Activated CD4-positive, alpha-beta T cell treated with anti-CD3 and anti-CD28 coated beads for 1 hour (primary cell): ENCODE results near the gene GMDS.

Experiments used
- DNase-seq: peaks from one replicate; pipeline ENCODE4 v3.0.0-alpha.2; 2020

GMDS gene

GRCh38 chr6:1925743-1926430 lies 319.5 kb downstream of the GMDS start:
- no peak for DNase-seq

- DNase-seq: no peak
Observed at GRCh38 chr6:1923449-1923848, 322.0 kb downstream of the GMDS start.

GRCh38 chr6:1917626-1918371 lies 327.6 kb downstream of the GMDS start:
- no peak for DNase-seq

DNA sequence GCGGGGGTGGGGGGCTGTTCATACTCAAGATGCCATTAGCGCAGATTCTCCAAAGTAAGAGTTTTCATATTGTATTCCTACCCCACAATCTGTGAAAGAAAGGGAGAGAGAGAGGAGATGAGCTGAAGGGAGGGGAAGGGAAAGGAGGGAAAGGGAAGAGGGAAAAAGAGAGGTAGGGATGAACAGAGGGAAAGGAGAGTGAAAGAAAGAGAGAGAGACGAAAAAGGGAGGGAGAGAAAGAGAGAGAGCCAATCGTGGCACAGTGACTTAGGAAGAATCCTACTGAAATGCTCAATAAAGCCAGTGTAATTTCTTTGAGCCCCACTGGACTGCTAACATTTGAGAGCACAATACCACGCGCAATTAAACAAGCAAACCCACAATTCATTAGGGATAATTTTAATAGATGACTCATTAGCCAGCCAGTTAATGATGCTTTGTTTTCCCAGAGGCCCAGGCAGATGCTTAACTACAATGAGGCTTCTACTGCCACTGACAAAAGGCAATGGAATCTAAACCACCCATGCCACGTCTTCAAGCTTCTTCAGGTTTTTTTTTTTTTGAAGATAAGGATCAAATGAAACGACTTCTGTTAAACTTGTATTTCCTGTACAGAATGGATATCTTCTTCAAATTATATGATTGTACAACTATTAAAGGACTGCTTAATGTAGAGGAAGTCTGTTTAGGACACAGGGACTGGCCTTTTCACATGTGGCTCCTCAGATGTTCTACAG lies 328.9 kb downstream of the GMDS start:
- DNase-seq: no peak

DNA sequence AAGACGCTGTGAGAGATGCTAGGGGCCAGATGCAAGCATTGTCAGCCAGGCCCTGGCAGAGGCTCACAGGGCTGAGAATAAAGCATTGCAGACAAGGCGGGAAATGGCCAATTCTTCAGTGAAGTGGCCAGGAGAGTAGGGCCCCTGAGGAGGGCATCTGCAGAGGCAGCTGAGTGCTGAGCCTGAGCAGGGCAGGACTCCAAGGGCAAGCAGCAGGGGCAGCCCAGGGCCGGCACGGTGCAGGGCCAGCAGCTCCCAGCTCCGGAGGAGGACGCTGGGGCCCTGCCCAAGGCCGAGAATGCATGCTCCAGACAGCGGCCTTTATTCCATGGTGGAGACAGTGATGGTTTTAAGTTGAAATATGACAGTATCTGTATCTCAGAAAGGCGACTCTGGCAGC lies 330.2 kb downstream of the GMDS start:
- no peak for DNase-seq

- DNase-seq: no peak
Observed at GRCh38 chr6:1913577-1913976, 331.8 kb downstream of the GMDS start.

- DNase-seq: no peak
Observed at GRCh38 chr6:1912731-1913130, 332.7 kb downstream of the GMDS start.

GRCh38 chr6:1911474-1911873 lies 333.9 kb downstream of the GMDS start:
- no peak for DNase-seq

DNA sequence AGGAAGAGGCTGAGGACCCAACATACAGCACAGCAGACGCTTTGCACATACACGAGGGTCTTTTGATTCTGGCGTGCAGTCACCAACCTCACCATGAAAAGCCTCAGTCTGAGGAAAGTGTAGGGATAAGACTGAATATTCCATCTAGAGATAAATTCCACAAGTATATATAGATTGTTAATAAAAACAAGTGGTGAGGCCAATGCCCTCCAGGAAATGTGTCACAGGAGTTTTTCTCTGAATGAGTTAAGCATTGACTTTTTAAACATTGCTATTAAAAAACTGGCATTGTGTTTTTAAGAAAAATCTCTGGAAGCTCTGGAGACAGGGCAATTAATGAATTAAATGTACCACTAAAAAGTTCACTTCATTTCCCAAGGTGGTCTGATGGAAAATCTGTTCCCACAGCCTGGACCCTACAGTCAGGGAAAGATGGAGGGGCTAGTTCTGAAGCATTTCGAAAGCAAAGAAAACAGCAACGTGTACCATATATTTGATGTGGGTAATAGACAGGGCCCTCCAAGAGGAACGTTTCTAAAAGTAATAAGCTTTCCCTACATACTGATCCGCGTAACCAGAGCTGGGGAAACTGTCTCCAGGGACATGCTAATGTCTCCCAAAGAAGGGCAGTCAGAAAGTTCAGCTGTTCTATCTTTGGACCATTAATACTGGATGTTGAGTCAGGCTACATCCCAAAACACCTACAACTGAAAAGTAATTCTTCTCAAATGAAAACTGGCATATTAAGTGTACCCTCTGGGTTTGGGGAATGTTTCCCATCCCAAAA lies 334.6 kb downstream of the GMDS start:
- DNase-seq: no peak

GRCh38 chr6:1908784-1909183 lies 336.6 kb downstream of the GMDS start:
- DNase-seq: no peak

DNA sequence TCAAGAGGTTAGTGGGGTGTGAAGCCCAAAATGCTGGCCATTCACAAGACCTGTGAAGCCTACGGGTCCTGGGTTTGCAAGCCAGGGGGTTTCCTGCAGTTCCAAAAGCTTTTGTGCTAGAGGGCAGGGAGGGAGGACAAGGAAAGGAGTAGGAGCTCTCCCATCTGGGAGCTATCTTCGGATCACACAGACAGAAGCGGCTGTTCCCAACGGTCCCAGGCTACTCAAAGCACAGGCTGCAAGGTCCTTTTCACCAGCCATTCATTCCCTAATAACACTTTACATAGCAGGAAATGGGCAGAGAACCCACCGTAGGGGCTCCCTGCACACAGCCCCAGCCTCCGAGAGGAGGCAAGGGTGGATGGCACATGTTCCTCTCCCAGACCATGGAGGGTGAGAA lies 338.8 kb downstream of the GMDS start:
- no peak for DNase-seq

DNA sequence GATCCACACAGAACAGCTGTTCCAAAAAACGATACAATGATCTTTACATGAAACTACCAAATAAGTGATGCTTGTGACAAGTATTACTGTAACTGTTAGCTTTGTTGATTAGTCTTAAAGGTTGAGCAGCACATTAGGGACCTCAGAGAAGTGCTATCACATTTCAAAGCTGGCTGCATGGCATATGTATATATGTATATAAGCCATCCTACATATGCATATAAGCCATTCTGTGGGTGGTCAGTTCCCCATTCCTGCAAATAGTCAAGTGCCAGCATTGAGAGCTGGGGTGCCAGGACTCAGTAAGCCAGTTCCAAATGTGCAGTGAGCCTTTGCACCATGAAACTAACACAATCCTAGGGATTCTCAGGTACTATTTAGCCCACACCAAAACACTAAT lies 339.4 kb downstream of the GMDS start:
- no peak for DNase-seq

GRCh38 chr6:1904898-1905297 lies 340.5 kb downstream of the GMDS start:
- no peak for DNase-seq

DNA sequence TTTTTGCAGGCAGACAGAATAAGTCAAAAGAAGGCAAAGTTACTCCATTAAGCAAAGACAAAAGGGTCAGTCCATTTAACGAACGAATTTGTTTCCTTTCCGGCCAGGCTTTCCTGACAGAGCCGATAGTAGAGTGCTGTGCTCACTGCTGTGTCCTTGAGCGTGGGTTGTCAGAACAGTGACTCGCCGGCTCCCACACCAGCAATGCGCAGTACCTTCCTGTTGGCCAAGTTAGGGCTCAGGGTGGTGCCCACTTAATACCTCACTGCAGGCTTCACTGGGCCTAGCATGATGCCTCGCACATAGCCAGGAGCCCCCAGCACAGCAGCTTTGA lies 341.0 kb downstream of the GMDS start:
- no peak for DNase-seq

- no peak for DNase-seq
Observed at GRCh38 chr6:1903780-1904465, 341.5 kb downstream of the GMDS start.

GRCh38 chr6:1901556-1901955 lies 343.8 kb downstream of the GMDS start:
- DNase-seq: no peak

GRCh38 chr6:1896897-1897296 lies 348.5 kb downstream of the GMDS start:
- DNase-seq: no peak

DNA sequence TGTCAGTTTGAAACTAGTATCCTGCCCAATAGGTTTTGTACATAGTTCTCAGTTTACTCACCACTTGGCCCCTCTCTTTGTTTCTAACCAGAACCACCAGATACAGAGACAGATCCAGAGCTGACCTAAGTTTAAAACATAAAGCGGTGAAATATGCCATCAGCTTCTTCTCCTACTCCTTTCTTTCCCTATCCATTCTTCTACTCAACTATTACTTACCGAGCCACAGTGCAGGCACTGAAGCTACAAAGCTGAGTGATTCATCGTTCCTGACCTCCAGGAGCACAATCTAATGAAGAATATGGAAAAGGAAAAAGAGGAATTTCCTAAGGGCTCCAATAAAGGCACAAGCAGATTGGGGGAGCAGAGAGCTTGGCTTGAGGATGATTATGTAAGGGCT lies 349.7 kb downstream of the GMDS start:
- no peak for DNase-seq

DNA sequence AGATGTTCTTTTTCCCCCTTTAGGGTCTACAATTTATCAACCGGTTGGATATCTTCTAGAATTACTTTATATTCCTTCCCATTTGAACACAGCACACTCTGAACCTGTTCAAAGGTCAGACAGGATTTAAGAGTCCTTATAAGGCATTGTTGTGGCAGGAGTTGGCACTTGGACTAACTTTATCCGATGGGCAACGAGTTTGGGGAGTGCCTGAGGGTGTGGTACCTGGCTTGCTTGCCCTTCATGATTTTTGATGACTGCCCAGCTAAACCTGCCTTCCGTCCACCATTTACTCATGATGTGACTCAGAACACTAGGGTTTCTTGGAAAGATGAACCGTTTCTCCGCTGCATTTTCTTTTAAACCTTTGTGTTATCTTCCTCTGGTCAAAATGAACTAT lies 350.5 kb downstream of the GMDS start:
- no peak for DNase-seq

DNA sequence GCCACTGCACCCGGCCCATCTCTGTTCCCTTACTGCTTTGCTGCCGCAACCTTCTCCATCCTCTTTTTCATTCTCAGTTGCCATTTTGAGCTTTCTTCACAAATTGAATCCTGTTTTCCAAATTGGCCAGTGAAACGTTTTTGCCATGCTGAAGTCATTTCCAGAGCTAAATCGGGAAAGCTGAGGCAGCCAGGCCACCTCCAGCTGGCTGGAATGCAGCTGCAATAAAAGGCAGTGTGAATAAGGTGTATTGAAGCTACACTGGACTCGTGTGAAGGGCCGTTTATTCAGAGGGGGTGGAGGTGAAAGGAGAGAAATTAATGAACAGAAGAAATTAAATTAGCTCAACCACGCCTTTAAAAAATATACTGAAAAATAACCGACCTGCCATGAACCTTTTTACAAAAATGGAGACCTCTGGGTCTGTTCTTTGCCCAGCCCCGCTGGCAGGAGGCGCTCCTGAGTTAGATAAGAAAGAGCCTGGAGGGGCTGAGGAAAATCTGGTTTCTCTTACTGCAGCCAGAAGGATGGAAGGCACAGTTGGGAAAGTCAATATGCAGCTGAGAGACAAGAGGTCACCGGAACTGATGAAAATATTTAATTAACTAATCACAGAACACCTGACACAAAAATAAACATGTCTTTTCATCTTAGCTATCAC lies 351.8 kb downstream of the GMDS start:
- DNase-seq: no peak

DNA sequence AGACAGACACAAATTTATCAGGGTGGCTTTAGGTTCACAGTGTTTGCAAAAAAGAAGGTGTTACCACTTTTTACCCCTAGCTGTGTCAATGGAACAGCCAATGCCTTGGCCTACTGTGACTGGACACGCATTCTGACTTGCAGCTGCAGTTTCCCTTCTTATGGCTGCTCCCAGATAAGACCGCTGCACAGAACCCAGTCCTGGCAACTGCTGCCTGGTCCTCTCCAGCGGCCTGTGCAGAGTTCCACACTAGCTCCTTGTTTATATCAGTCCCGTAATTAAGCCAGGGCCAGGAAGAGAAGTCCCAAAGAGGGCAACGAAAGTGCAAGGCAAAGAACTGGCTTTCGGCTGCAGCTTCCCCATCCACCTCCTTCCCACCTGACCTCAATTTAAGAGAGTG lies 352.7 kb downstream of the GMDS start:
- DNase-seq: no peak

- DNase-seq: no peak
Observed at GRCh38 chr6:1890987-1891386, 354.4 kb downstream of the GMDS start.
